Karpas-422 (cell line): ENCODE measurements around the gene TOX4. TPM values are rescaled to one million over a fixed set of nuclear protein-coding genes. Genes with fewer than 3 reads are reported as not detected.

Source experiments
- DNase-seq: peaks from one replicate; pipeline ENCODE4 v3.0.0-alpha.2; 2015
- H2AFZ ChIP-seq: fragments of 200-600 bp; sonication (generic); 2 replicates; pipeline ENCODE4 v1.6.1; 2014; ENCODE audit warnings: antibody characterized with exemption, low read length, mixed read lengths
- H3K27ac ChIP-seq: fragments of 200-600 bp; sonication (generic); 2 replicates; pipeline ENCODE4 v1.5.1; 2014; ENCODE audit warnings: mild to moderate bottlenecking, low read length, moderate library complexity
- H3K27me3 ChIP-seq: fragments of 200-600 bp; sonication (generic); 2 replicates; pipeline ENCODE4 v1.6.1; 2014; ENCODE audit warnings: low read length, mixed read lengths
- H3K36me3 ChIP-seq: fragments of 200-600 bp; sonication (generic); 2 replicates; pipeline ENCODE4 v1.6.1; 2014; ENCODE audit warnings: low read length, mixed read lengths; ENCODE audit not compliant: insufficient read depth
- H3K4me1 ChIP-seq: fragments of 200-600 bp; sonication (generic); 2 replicates; pipeline ENCODE4 v1.6.1; 2014; ENCODE audit warnings: mild to moderate bottlenecking, low read length, mixed read lengths
- H3K4me2 ChIP-seq: fragments of 200-600 bp; sonication (generic); 2 replicates; pipeline ENCODE4 v1.6.1; 2014; ENCODE audit warnings: low read length, low read depth, mild to moderate bottlenecking; ENCODE audit not compliant: poor library complexity, severe bottlenecking
- H3K4me3 ChIP-seq: fragments of 200-600 bp; sonication (generic); 2 replicates; pipeline ENCODE4 v1.5.1; 2014; ENCODE audit warnings: mild to moderate bottlenecking, antibody characterized with exemption, low read length, mixed read lengths
- H3K79me2 ChIP-seq: fragments of 200-600 bp; sonication (generic); 2 replicates; pipeline ENCODE4 v1.6.1; 2014; ENCODE audit warnings: mild to moderate bottlenecking, low read length, mixed read lengths
- H3K9ac ChIP-seq: fragments of 200-600 bp; sonication (generic); 2 replicates; pipeline ENCODE4 v1.6.0; 2014; ENCODE audit warnings: low read length
- H3K9me2 ChIP-seq: fragments of 200-600 bp; sonication (generic), shearing (Covaris generic); replicated peaks from 2 replicates; pipeline ENCODE4 v1.6.0; 2014; ENCODE audit warnings: mild to moderate bottlenecking, low read length, moderate library complexity; ENCODE audit not compliant: insufficient read depth
- H3K9me3 ChIP-seq: fragments of 300-700, 200-600 bp; sonication (generic); 2 replicates; pipeline ENCODE4 v1.6.1; 2014; ENCODE audit warnings: low read length, mixed read lengths
- H4K20me1 ChIP-seq: fragments of 200-600 bp; sonication (generic); 2 replicates; pipeline ENCODE4 v1.6.1; 2014; ENCODE audit warnings: mild to moderate bottlenecking, antibody characterized with exemption, low read length, low read depth; ENCODE audit not compliant: insufficient read depth
- total RNA-seq: library from RNA; depleted of rRNA; stranded (reverse); fragments of >200 nt; shearing (Covaris generic); gene quantifications from 2 replicates; pipeline ENCODE4 v1.2.3, GENCODE V29; 2014; ENCODE audit warnings: low replicate concordance

TOX4 gene
- total RNA-seq, 1 experiment from 2014 or later: 56.7 TPM

- no peak overlapping the region for H2AFZ ChIP-seq
- peaks cover 40% of the 10 kb centered on the region for H3K36me3 ChIP-seq
- no peak overlapping the region for H3K9ac ChIP-seq
- H3K79me2 ChIP-seq: peaks cover 72% of the 10 kb centered on the region
- peaks cover 16% of the 10 kb centered on the region for H3K4me1 ChIP-seq
- no peaks in the 10 kb centered on the region for H3K27me3 ChIP-seq
- peaks cover 11% of the 10 kb centered on the region; the same call in 1 of the 2 replicates for H4K20me1 ChIP-seq
- no peak overlapping the region for H3K4me3 ChIP-seq
- no peak for DNase-seq
- H3K4me2 ChIP-seq: no peak overlapping the region
- H3K9me3 ChIP-seq: no peaks in the 10 kb centered on the region
- no peaks in the 10 kb centered on the region for H3K9me2 ChIP-seq
- no peak overlapping the region for H3K27ac ChIP-seq
Observed at GRCh38 chr14:21506557-21506956, 29.6 kb downstream of the TOX4 start.

- Histone ChIP-seq H3K9ac (peak overlapping the region; percentile 92), H3K27ac (no peak overlapping the region)
Observed at GRCh38 chr14:21509432-21510143, 32.6 kb downstream of the TOX4 start.

GRCh38 chr14:21510735-21511657, 34.0 kb downstream of the TOX4 start, which contains the start of gene METTL3:
Gene METTL3 (minus strand): TSS chr14:21511340. CDS start chr14:21511223, 117 bp downstream.
- Histone ChIP-seq H3K27ac (peak within 1 kb of the TSS; percentile 27; the same call in 1 of the 2 replicates), H3K79me2 (peaks cover 50% of the 10 kb centered on the region), H3K36me3 (peaks cover 8% of the 10 kb centered on the region), H3K9me3 (no peaks in the 10 kb centered on the region), H2AFZ (peak within 1 kb of the TSS; percentile 76; the same call in 1 of the 2 replicates), H3K4me2 (peak within 1 kb of the TSS; percentile 96), H3K9ac (peak within 1 kb of the TSS; percentile 92), H3K27me3 (no peaks in the 10 kb centered on the region), H3K9me2 (no peaks in the 10 kb centered on the region; the same call in 1 of the 2 replicates), H3K4me3 (peak within 1 kb of the TSS; percentile 91), H3K4me1 (peaks cover 22% of the 10 kb centered on the region), H4K20me1 (peaks cover 7% of the 10 kb centered on the region; the same call in 1 of the 2 replicates)
- DNase-seq: peak; percentile 99

More at GRCh38 chr14:21509432-21510143, 32.6 kb downstream of the TOX4 start:
- H3K9me3 ChIP-seq: no peaks in the 10 kb centered on the region
- H4K20me1 ChIP-seq: peaks cover 7% of the 10 kb centered on the region; the same call in 1 of the 2 replicates
- H3K4me1 ChIP-seq: peaks cover 22% of the 10 kb centered on the region
- peaks cover 18% of the 10 kb centered on the region for H3K36me3 ChIP-seq
- DNase-seq: no peak
- no peak overlapping the region for H2AFZ ChIP-seq
- no peaks in the 10 kb centered on the region for H3K27me3 ChIP-seq
- H3K9me2 ChIP-seq: no peaks in the 10 kb centered on the region; the same call in 1 of the 2 replicates
- peak overlapping the region; percentile 91 for H3K4me3 ChIP-seq
- H3K79me2 ChIP-seq: peaks cover 61% of the 10 kb centered on the region
- peak overlapping the region; percentile 96 for H3K4me2 ChIP-seq

GRCh38 chr14:21514341-21514740, 37.3 kb downstream of the TOX4 start:
- Histone ChIP-seq H2AFZ (no peak overlapping the region), H4K20me1 (peaks cover 7% of the 10 kb centered on the region; the same call in 1 of the 2 replicates), H3K9me2 (no peaks in the 10 kb centered on the region; the same call in 1 of the 2 replicates), H3K4me3 (no peak overlapping the region), H3K4me1 (peaks cover 18% of the 10 kb centered on the region), H3K79me2 (peaks cover 18% of the 10 kb centered on the region), H3K9me3 (no peaks in the 10 kb centered on the region), H3K27me3 (no peaks in the 10 kb centered on the region), H3K9ac (no peak overlapping the region), H3K4me2 (no peak overlapping the region), H3K36me3 (no peaks in the 10 kb centered on the region), H3K27ac (no peak overlapping the region)
- no peak for DNase-seq

GRCh38 chr14:21518725-21519124, 41.7 kb downstream of the TOX4 start:
- Histone ChIP-seq H3K4me2 (no peak overlapping the region), H3K4me3 (no peak overlapping the region), H3K4me1 (no peaks in the 10 kb centered on the region), H3K9me2 (no peaks in the 10 kb centered on the region), H3K9ac (no peak overlapping the region), H2AFZ (no peak overlapping the region), H4K20me1 (no peaks in the 10 kb centered on the region), H3K27me3 (no peaks in the 10 kb centered on the region), H3K79me2 (no peaks in the 10 kb centered on the region), H3K9me3 (no peaks in the 10 kb centered on the region), H3K36me3 (no peaks in the 10 kb centered on the region), H3K27ac (no peak overlapping the region)
- DNase-seq: no peak

- no peaks in the 10 kb centered on the region for H4K20me1 ChIP-seq
- no peak overlapping the region for H3K4me2 ChIP-seq
- no peak overlapping the region for H3K27ac ChIP-seq
- no peak for DNase-seq
- H3K9me2 ChIP-seq: no peaks in the 10 kb centered on the region
- H3K36me3 ChIP-seq: no peaks in the 10 kb centered on the region
- no peaks in the 10 kb centered on the region for H3K4me1 ChIP-seq
- H3K9me3 ChIP-seq: no peaks in the 10 kb centered on the region
- no peak overlapping the region for H3K9ac ChIP-seq
- no peaks in the 10 kb centered on the region for H3K79me2 ChIP-seq
- no peak overlapping the region for H3K4me3 ChIP-seq
- no peak overlapping the region for H2AFZ ChIP-seq
- H3K27me3 ChIP-seq: no peaks in the 10 kb centered on the region
Observed at GRCh38 chr14:21520767-21521166, 43.8 kb downstream of the TOX4 start.

GRCh38 chr14:21521501-21521900, 44.5 kb downstream of the TOX4 start:
- Histone ChIP-seq H3K27ac (no peak overlapping the region), H3K4me2 (no peak overlapping the region), H3K4me3 (no peak overlapping the region), H3K27me3 (no peaks in the 10 kb centered on the region), H2AFZ (no peak overlapping the region), H3K4me1 (peaks cover 4% of the 10 kb centered on the region), H3K9me3 (no peaks in the 10 kb centered on the region), H3K36me3 (no peaks in the 10 kb centered on the region), H4K20me1 (no peaks in the 10 kb centered on the region), H3K9me2 (no peaks in the 10 kb centered on the region), H3K79me2 (no peaks in the 10 kb centered on the region), H3K9ac (no peak overlapping the region)
- DNase-seq: no peak

- Histone ChIP-seq H3K4me2 (no peak overlapping the region), H3K36me3 (no peaks in the 10 kb centered on the region), H3K9me3 (no peaks in the 10 kb centered on the region), H3K27ac (no peak overlapping the region), H2AFZ (no peak overlapping the region), H3K27me3 (no peaks in the 10 kb centered on the region), H3K9ac (no peak overlapping the region), H3K4me3 (no peak overlapping the region), H3K4me1 (peaks cover 21% of the 10 kb centered on the region), H4K20me1 (no peaks in the 10 kb centered on the region), H3K79me2 (no peaks in the 10 kb centered on the region), H3K9me2 (no peaks in the 10 kb centered on the region)
- no peak for DNase-seq
Observed at GRCh38 chr14:21523203-21523602, 46.2 kb downstream of the TOX4 start.
